Activated CD8-positive, alpha-beta T cell treated with anti-CD3 and anti-CD28 coated beads, Interleukin-2, amount 10 ng/mL, durations not matched to agents 7 days and 5 days (primary cell): ENCODE results near the gene ELMOD3. TPM values are rescaled to one million over a fixed set of nuclear protein-coding genes. Genes with fewer than 3 reads are reported as not detected.

Experiments
- ATAC-seq: fragments of 150-1000 bp; cut with Tn5 transposase; one replicate; pipeline ENCODE4 v1.10.0; 2021; ENCODE audit warnings: moderate library complexity
- CTCF ChIA-PET: fragments of 350-600 bp; sonication (Branson Sonifier 250); formaldehyde crosslinking; loops from one replicate; lab custom pipeline; 2021; ENCODE audit warnings: antibody characterized with exemption; lab: Charles Lee
- POLR2A ChIA-PET: fragments of 350-600 bp; sonication (Branson Sonifier 250); formaldehyde crosslinking; loops from one replicate; lab custom pipeline; 2021; ENCODE audit warnings: antibody characterized with exemption; lab: Charles Lee
- DNase-seq: peaks from one replicate; pipeline ENCODE4 v3.0.0-alpha.2; 2020
- H3K27ac Mint-ChIP-seq: one replicate; pipeline ENCODE4 v1.8.0; 2021; ENCODE audit warnings: mild to moderate bottlenecking, mixed read lengths
- H3K27me3 Mint-ChIP-seq: one replicate; pipeline ENCODE4 v1.8.0; 2021; ENCODE audit warnings: low read depth, mixed read lengths
- H3K36me3 Mint-ChIP-seq: one replicate; pipeline ENCODE4 v1.8.0; 2021; ENCODE audit warnings: low read depth, mixed read lengths
- H3K4me1 Mint-ChIP-seq: one replicate; pipeline ENCODE4 v1.8.0; 2021; ENCODE audit warnings: low read depth, mixed read lengths
- H3K4me3 Mint-ChIP-seq: one replicate; pipeline ENCODE4 v1.8.0; 2021; ENCODE audit warnings: mild to moderate bottlenecking, mixed read lengths
- H3K9me3 Mint-ChIP-seq: one replicate; pipeline ENCODE4 v1.8.0; 2022; ENCODE audit warnings: mixed read lengths; ENCODE audit not compliant: insufficient read depth
- total RNA-seq, 2 experiments: library from RNA; stranded (reverse); gene quantifications; one replicate each; pipeline ENCODE4 v1.2.3, GENCODE V29; 2021

ELMOD3 gene
- total RNA-seq, 2 experiments from 2014 or later, result 14.4 to 19.9 TPM

DNA sequence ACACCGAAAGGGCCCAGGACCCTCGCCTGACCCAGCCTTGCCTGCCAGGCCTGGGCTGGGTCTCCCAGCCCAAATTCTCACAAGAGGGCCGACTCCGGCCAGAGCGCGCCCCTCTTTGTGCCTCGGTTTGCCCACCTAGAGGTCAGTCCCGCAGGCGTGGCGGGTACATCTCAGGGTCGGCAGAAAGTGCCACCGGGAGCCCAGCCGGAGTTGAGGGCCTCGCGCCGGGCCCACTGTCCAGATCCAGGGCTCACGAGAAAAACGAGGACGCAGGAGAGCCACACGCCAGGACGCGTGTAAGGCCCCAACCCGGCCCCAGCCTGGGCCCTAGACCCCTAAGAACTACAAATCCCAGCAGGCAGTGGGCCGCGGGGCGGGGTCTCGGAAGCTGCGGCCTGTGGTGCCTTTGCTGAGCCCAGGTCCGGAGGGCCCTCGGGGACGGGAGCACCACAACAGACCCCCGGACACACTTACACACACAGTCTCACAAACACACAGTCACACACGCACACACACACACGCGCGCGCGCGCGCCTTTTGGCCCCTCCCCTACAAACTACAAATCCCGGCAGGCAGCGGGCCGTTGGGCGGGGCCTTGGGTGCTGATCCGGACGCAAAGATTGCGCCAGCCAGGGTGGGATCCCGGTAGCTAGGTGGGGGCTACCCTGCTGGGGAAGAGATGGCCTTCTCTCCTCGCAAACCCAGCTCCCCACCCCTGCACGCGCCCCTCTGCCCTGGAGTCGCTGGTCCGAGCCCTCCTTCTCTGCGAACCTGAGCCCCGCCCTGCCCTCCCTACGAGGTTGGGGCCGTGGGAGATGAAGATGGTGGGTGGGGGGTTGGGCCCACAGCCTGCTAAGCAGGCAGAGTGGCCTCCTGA, 63.8 kb downstream of the ELMOD3 start, which contains the start of gene SH2D6:
Gene SH2D6, plus strand, starts transcription at position 583 of the 877 bp plus-strand sequence. CDS start 10,752 bp downstream, outside the sequence.
- H3K4me1 Mint-ChIP-seq, result peaks cover 58% of the 10 kb centered on the region
- POLR2A ChIA-PET, result interaction anchor here (0.6 to 3.9 kb wide), 12 partner anchors 10 to 142 kb away, joined by 3 to 61 read pairs (median 5); partner anchors contain the start of gene MAT2A
- no peaks in the 10 kb centered on the region for H3K36me3 Mint-ChIP-seq
- DNase-seq (peak; percentile 88), ATAC-seq (peak; percentile 86)
- H3K27me3 Mint-ChIP-seq, result no peaks in the 10 kb centered on the region
- no peaks in the 10 kb centered on the region for H3K9me3 Mint-ChIP-seq
- CTCF ChIA-PET, result interaction anchor here (0.8 to 8.1 kb wide), 17 partner anchors 11 to 219 kb away, joined by 3 to 263 read pairs (median 12); partner anchors contain the start of genes GGCX and MAT2A
- H3K4me3 Mint-ChIP-seq, result peak within 1 kb of the TSS; percentile 93
- peak within 1 kb of the TSS; percentile 99 for H3K27ac Mint-ChIP-seq

DNA sequence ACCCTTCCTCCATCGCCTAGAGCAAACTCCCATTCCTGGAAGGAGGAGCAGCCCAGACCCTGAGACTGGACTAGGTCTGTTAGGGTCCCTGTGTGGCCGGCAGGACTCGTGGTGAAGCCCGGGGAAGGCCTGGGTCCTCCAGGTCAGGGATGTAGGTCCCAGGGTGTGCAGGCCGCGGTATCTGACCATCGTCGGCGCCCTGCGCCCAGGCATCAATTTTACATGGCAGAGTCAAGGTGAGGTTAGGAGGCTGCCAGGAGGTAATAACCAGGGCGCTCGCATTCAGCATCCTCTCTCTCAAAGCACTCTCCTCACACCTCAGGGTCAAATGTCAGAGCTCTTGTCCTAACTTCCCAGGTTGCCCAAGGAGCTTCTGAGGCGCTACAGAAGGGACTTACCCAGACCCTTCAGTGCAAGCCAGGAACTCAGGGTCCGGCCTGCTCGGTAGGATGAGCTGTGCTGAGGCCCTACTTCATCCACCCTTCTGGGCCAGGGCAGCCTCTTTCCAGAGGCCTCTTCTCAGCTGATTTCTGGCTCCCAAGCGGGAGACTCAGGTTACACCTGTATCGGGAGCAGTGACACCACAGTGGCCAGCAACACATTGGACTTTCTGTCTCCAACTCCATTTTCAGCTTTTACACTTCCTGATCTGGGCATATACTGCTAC, 64.6 kb downstream of the ELMOD3 start:
- DNase-seq, result no peak
- POLR2A ChIA-PET, result interaction anchor here (0.6 to 3.9 kb wide), 18 partner anchors 8 to 141 kb away, joined by 3 to 61 read pairs (median 4); partner anchors contain the start of genes MAT2A, RETSAT and TGOLN2
- Mint-ChIP-seq H3K4me1 (peaks cover 55% of the 10 kb centered on the region), H3K27me3 (no peaks in the 10 kb centered on the region), H3K27ac (peak overlapping the region; percentile 99), H3K9me3 (no peaks in the 10 kb centered on the region), H3K36me3 (no peaks in the 10 kb centered on the region), H3K4me3 (peak overlapping the region; percentile 93)
- CTCF ChIA-PET, result interaction anchor here (0.6 to 8.1 kb wide), 26 partner anchors 10 to 493 kb away, joined by 3 to 263 read pairs (median 6); partner anchors contain the start of genes GGCX, MAT2A and VAMP5
- peak; percentile 3 for ATAC-seq

DNA sequence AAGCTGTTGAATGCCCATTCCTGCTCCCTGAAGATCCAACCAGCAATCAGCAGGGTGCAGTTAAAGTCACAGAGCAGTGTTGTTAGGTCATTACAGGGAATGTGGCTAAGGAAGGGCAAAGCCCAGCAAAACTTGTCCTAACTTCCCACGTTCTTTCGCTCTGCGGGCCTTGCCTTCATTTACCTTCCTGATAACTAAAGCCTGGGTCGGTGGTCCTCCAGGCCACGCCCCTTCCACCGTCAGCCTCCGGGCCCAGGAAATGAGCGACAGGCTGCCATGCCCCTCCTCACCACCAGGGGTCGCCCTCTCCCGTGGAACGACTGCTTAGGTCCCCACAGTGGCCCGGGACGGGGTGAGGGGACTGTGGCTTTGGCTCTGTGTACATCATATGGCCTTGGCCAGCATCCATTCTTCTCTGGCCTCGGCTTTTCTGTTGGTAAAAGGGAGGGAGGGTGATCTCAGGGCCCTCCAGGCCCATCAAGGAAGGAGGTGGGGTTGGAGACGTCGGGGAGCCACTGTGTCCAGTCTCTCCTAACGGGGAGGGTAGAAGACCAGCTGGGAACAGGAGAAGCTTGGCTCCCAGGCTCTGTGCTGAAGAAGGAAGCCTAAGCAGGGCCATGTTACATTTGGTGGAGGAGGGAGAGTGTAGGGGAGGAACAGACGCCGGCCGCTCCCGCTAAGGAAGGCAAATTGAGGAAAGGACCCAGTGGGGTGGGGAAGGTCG, 66.1 kb downstream of the ELMOD3 start:
- peak overlapping the region; percentile 69 for H3K4me3 Mint-ChIP-seq
- H3K27me3 Mint-ChIP-seq, result no peaks in the 10 kb centered on the region
- no peaks in the 10 kb centered on the region for H3K36me3 Mint-ChIP-seq
- H3K9me3 Mint-ChIP-seq, result no peaks in the 10 kb centered on the region
- peak overlapping the region; percentile 89 for H3K27ac Mint-ChIP-seq
- H3K4me1 Mint-ChIP-seq, result peaks cover 42% of the 10 kb centered on the region
- CTCF ChIA-PET, result interaction anchor here (0.6 to 8.1 kb wide), 30 partner anchors 8 to 224 kb away, joined by 3 to 263 read pairs (median 6); partner anchors contain the start of genes GGCX, MAT2A, RNF181 and TMEM150A
- peak; percentile 69 for ATAC-seq
- DNase-seq, result peak; percentile 92
- POLR2A ChIA-PET, result interaction anchor here (0.6 to 3.9 kb wide), 11 partner anchors 10 to 132 kb away, joined by 3 to 61 read pairs (median 5); partner anchors contain the start of genes MAT2A and TGOLN2

DNA sequence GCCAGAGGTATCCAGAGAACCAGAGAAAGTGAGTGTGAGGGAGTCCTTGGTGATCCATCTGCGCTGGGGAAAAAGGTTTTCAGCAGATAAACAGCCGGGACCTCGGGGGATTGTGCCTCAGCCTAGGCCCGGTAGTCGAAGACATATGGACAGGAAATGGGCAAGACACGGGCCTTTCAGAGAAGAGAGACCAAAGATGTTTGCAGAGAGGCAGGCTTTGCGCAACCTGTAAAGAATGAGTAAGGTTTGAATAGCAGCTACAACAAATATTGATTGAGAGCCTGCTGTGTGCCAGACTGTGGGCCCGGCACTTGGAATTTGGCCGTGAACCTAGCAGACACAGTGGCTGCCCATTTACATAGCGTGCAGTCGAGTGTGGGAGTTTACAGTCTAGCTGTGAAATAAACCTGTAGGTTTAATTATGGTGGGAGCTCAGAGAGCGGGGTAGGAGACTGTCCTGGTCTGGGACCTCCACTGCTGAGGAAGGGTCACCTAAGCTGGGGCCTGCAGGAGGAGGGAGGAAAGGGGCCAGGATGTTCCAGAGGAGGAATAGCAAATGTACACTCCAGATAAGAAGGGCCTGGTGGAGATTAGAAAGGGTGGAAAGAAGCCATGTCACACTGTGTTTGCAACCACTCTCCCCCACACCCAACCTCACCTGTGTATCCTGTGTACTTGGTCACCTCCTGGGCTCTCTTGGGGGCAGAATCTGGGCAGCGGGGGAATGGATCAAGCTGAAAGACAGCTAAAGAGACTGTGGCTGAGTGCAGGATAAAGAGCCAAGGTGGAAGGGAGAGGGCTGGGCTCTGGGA, 66.9 kb downstream of the ELMOD3 start:
- Mint-ChIP-seq H3K9me3 (no peaks in the 10 kb centered on the region), H3K27me3 (no peaks in the 10 kb centered on the region), H3K27ac (peak overlapping the region; percentile 89), H3K36me3 (no peaks in the 10 kb centered on the region), H3K4me3 (no peak overlapping the region), H3K4me1 (peaks cover 42% of the 10 kb centered on the region)
- DNase-seq, result no peak
- ChIA-PET CTCF (interaction anchor here (0.6 to 8.1 kb wide), 18 partner anchors 8 to 207 kb away, joined by 3 to 263 read pairs (median 4); partner anchors contain the start of genes GGCX, MAT2A, RNF181 and TMEM150A), POLR2A (interaction anchor here (0.5 to 3.9 kb wide), 6 partner anchors 16 to 131 kb away, joined by 3 to 39 read pairs (median 3); partner anchors contain the start of gene MAT2A)
- no peak for ATAC-seq

DNA sequence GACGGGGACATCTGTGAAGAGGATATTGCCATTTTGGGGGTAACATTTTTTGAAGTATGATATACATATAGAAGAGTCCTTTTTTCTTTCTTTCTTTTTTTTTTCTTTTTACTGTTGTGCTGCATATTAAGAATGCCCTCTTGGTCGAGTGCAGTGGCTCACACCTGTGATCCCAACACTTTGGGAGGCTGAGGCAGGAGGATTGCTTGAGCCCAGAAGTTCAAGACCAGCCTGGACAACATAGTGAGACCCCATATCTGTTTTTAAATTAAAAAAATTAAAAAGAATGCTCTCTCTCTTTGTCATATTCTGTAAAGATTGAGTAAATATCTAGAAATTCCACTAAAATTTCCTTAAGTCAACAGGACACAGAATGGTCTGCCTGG, 67.5 kb downstream of the ELMOD3 start:
- Mint-ChIP-seq H3K27me3 (no peaks in the 10 kb centered on the region), H3K27ac (no peak overlapping the region), H3K9me3 (no peaks in the 10 kb centered on the region), H3K4me3 (no peak overlapping the region), H3K36me3 (no peaks in the 10 kb centered on the region), H3K4me1 (peaks cover 42% of the 10 kb centered on the region)
- no peak for DNase-seq
- ChIA-PET POLR2A (interaction anchor here (0.5 to 3.9 kb wide), 4 partner anchors 35 to 131 kb away, joined by 3 to 39 read pairs (median 6); partner anchors contain the start of gene MAT2A), CTCF (interaction anchor here (0.9 to 8.1 kb wide), 7 partner anchors 113 to 174 kb away, joined by 5 to 263 read pairs (median 22); partner anchors contain the start of genes GGCX, MAT2A and RNF181)
- ATAC-seq, result no peak

DNA sequence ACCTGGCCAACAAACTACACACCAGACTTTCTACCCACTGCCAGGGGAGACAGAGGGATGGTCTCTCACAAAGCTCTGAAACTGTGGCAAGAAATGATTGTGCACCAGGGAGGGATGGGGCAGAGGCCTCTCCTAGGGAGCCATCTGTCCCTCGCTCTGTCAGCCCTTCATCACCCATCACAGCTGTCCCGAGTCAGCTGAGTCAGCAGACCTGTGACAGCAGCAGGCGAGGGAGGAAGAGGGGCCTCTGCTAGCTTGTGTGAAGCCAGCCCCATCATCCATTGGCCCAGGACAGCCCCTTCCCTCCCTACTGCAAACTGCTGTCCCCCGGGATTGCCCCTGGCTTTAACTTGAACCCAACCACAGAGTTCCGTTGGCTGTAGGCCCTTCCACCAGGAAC, 69.0 kb downstream of the ELMOD3 start:
- no peaks in the 10 kb centered on the region for H3K36me3 Mint-ChIP-seq
- ChIA-PET CTCF (interaction anchor here (0.7 to 8.1 kb wide), 3 partner anchors 122 to 132 kb away, joined by 3 to 263 read pairs (median 4); no protein-coding TSS in a partner anchor), POLR2A (interaction anchor here (1.0 to 2.6 kb wide), 3 partner anchors 96 to 128 kb away, joined by 3 to 9 read pairs (median 6); partner anchors contain the start of gene MAT2A)
- DNase-seq (no peak), ATAC-seq (no peak)
- no peaks in the 10 kb centered on the region for H3K9me3 Mint-ChIP-seq
- H3K4me1 Mint-ChIP-seq, result peaks cover 35% of the 10 kb centered on the region
- H3K27ac Mint-ChIP-seq, result no peak overlapping the region
- no peak overlapping the region for H3K4me3 Mint-ChIP-seq
- H3K27me3 Mint-ChIP-seq, result no peaks in the 10 kb centered on the region

DNA sequence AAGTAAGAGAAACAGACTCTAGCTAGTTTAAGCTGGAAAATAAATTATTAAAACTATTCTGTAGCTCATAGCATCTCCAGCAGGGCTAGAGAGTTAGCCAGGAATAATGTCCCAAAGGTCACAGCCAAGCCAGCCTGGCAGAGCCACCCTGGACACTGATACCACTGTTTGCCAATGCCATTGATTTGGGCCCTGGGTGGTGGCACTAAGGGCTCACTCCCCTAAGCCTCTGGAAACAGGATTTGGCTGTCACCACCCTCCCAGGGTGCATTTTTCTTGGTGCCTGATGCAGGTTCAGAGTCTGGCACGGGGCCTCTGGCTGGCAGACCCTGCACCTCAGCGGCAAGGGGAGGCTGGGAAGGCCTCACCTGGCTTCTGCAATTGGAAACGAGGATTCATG, 71.0 kb downstream of the ELMOD3 start:
- DNase-seq, result no peak
- Mint-ChIP-seq H3K4me3 (no peak overlapping the region), H3K4me1 (peaks cover 24% of the 10 kb centered on the region), H3K27me3 (no peaks in the 10 kb centered on the region), H3K36me3 (no peaks in the 10 kb centered on the region), H3K9me3 (no peaks in the 10 kb centered on the region), H3K27ac (no peak overlapping the region)
- POLR2A ChIA-PET, result interaction anchor here (0.6 kb wide), 1 partner anchor 60 kb away, joined by 3 read pairs; no protein-coding TSS in a partner anchor
- no peak for ATAC-seq
- CTCF ChIA-PET, result interaction anchor here (8.1 kb wide), 1 partner anchor 126 kb away, joined by 263 read pairs; no protein-coding TSS in a partner anchor

DNA sequence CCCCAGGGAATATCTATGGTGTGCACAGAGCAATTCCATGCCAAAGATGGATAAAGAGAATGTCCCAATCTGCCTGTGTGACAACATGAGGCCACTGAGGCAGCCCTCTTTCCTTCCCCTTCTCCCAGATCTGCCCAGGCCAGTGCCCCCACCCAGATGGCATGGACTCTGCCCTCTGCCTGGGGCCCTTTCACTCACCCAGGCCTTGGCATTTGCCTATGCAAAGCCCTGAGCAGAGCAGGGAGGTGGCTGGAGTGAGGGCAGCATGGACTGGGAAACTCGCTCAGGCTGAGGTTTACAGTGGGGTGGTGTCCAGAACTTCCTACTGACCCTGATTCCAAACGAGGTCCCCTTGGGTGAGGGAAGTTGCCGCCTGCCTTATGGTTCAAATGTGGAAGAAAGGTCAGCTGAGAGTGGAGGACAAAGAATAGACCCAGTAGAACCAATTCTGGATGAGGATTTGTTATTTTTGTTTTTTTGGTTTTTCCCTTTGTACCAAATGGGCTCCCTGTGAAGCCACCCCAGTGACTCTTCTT, 72.8 kb downstream of the ELMOD3 start:
- Mint-ChIP-seq H3K27me3 (no peaks in the 10 kb centered on the region), H3K9me3 (no peaks in the 10 kb centered on the region), H3K27ac (no peak overlapping the region), H3K36me3 (no peaks in the 10 kb centered on the region), H3K4me3 (no peak overlapping the region), H3K4me1 (peaks cover 11% of the 10 kb centered on the region)
- ChIA-PET CTCF (interaction anchor here (3.1 to 3.4 kb wide), 2 partner anchors 10 to 125 kb away, joined by 12 to 20 read pairs; no protein-coding TSS in a partner anchor), POLR2A (interaction anchor here (1.2 to 1.7 kb wide), 2 partner anchors 9 to 118 kb away, joined by 4 to 6 read pairs; partner anchors contain the start of gene SH2D6)
- DNase-seq, result no peak
- no peak for ATAC-seq

DNA sequence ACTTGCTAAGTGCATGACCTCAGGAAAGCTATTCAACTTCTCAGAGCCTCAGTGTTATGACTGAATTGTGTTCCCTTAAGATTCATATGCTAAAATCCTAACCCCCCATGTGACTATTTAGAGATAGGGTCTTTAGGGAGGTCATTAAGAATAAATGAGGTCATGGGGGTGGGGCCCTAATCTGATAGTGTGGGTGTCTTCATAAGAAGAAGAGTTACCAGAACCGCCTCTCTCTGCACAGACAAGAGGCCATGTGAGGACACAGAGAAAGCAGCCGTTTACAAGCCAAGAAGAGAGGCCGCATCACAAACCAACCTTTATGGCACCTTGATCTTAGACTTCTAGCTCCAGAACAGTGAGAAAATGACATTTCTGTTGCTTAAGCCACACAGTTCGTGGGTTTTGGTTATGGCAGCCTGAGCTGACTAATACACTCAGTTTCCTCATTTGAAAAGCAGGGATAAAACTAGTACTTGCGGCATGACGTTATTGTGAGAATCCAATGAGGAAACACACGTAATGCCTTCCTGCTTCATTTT, 73.8 kb downstream of the ELMOD3 start:
- Mint-ChIP-seq H3K4me3 (no peak overlapping the region), H3K27me3 (no peaks in the 10 kb centered on the region), H3K27ac (no peak overlapping the region), H3K4me1 (peaks cover 11% of the 10 kb centered on the region), H3K9me3 (no peaks in the 10 kb centered on the region), H3K36me3 (no peaks in the 10 kb centered on the region)
- no peak for ATAC-seq
- DNase-seq, result no peak
- CTCF ChIA-PET, result interaction anchor here (1.1 to 3.4 kb wide), 5 partner anchors 9 to 124 kb away, joined by 3 to 20 read pairs (median 12); no protein-coding TSS in a partner anchor
- POLR2A ChIA-PET, result interaction anchor here (0.8 to 3.0 kb wide), 6 partner anchors 9 to 117 kb away, joined by 3 to 21 read pairs (median 4); partner anchors contain the start of genes MAT2A and SH2D6
